MM.1S (cell line): ENCODE results near the gene MRTFA.

Experiments
- CTCF ChIP-seq: fragments of 300-600 bp; sonication (generic); IDR thresholded peaks from 2 replicates; pipeline ENCODE4 v1.5.1; 2016; ENCODE audit warnings: antibody characterized with exemption, low read length, mixed read lengths
- EZH2 ChIP-seq: fragments of 300-600 bp; sonication (generic); optimal IDR thresholded peaks from 2 replicates; pipeline ENCODE3; 2017; ENCODE audit warnings: low read depth, mild to moderate bottlenecking, antibody characterized with exemption, low read length, mixed read lengths
- EZH2phosphoT487 ChIP-seq: fragments of 300-600 bp; sonication (generic); IDR thresholded peaks from 2 replicates; pipeline ENCODE4 v1.6.1; 2018; ENCODE audit warnings: antibody characterized with exemption, low read length

GRCh38 chr22:40522141-40522540 lies 114.4 kb downstream of the MRTFA start:
- no peak for TF ChIP-seq EZH2
- no peak for TF ChIP-seq CTCF
- no peak for TF ChIP-seq EZH2phosphoT487
